Activated CD4-positive, alpha-beta T cell treated with anti-CD3 and anti-CD28 coated beads, Interleukin-2, amount 10 ng/mL, durations not matched to agents 24 days and 14 days (primary cell): ENCODE results near the gene PGP. TPM values are rescaled to one million over a fixed set of nuclear protein-coding genes. Genes with fewer than 3 reads are reported as not detected.
"Not testable (repeated sequence)": the region's sequence is repeated elsewhere in the genome, so short reads cannot be mapped to it uniquely, and the experiment has no call there.

Source experiments
- DNase-seq: peaks from one replicate; pipeline ENCODE4 v3.0.0; 2022
- H3K27ac Mint-ChIP-seq: one replicate; pipeline ENCODE4 v1.8.0; 2022; ENCODE audit warnings: mild to moderate bottlenecking, mixed read lengths
- H3K27me3 Mint-ChIP-seq: one replicate; pipeline ENCODE4 v1.8.0; 2022; ENCODE audit warnings: mixed read lengths
- H3K36me3 Mint-ChIP-seq: one replicate; pipeline ENCODE4 v1.8.0; 2022; ENCODE audit warnings: low read depth, mild to moderate bottlenecking, mixed read lengths
- H3K4me1 Mint-ChIP-seq: one replicate; pipeline ENCODE4 v1.8.0; 2021; ENCODE audit warnings: mixed read lengths
- H3K4me3 Mint-ChIP-seq: one replicate; pipeline ENCODE4 v1.8.0; 2022; ENCODE audit warnings: mild to moderate bottlenecking, moderate library complexity, mixed read lengths
- H3K9me3 Mint-ChIP-seq: one replicate; pipeline ENCODE4 v1.8.0; 2021; ENCODE audit warnings: mixed read lengths
- intact Hi-C: fragments of 100-400 bp; cut with micrococcal nuclease; formaldehyde crosslinking; loops from one replicate; pipeline ENCODE4 v1.15.1; 2023
- total RNA-seq: library from RNA; stranded (reverse); gene quantifications from 2 replicates; pipeline ENCODE4 v1.2.3, GENCODE V29; 2022

Gene PGP
- total RNA-seq, 1 donor from 2014 or later = 38.9 TPM

DNA sequence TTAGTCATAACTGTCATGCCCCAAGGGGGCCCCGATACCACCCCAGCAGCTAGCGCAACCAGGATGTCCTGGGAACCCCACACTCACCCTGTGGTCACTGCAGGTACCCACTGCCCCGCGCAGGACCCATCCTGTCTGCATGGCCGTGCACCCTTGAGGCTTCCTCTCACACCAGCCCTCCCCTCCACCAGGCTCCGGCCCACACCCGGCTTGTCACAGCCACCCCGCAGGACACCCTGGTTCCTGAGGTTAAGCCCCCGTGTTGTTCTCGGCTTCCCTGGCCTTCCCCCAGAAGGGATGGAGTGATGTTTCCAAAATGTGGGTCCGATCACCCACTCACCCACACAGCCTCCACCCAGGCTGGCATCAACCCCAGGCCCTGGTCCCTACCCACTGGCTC is 29.1 kb upstream of the PGP start:
- intact Hi-C loops = no loop called here
- Mint-ChIP-seq H3K36me3 (peaks cover 12% of the 10 kb centered on the region), H3K4me1 (no peaks in the 10 kb centered on the region), H3K27ac (no peak overlapping the region), H3K9me3 (no peaks in the 10 kb centered on the region), H3K27me3 (no peaks in the 10 kb centered on the region), H3K4me3 (no peak overlapping the region)
- DNase-seq = no peak

DNA sequence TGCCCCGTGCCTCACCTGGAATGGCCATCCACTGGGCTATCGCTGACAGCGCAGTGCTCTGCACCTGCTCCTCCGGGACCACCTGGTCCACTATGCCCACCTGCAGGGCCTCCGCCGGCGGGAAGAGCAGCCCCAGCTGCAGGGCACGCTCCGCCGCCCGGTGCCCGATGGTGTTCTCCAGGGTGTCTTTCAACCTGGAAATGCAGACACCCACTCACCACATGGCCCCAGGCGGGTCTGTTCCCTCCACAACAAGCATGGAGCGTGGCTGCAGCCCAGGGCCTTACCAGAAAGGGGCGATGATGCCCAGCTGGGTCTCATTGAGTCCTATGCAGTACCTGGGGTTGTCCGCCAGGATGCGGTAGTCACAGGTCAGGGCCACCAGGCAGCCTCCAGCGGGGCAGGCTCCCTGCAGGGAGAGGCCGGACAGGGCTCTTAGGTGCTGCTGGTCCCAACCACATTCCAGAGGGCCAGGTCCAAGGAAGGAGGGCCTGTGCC is 28.4 kb upstream of the PGP start:
- intact Hi-C loops = no loop called here
- H3K27me3 Mint-ChIP-seq = no peaks in the 10 kb centered on the region
- H3K4me3 Mint-ChIP-seq = no peak overlapping the region
- peaks cover 12% of the 10 kb centered on the region for H3K36me3 Mint-ChIP-seq
- DNase-seq = no peak
- no peaks in the 10 kb centered on the region for H3K9me3 Mint-ChIP-seq
- no peak overlapping the region for H3K27ac Mint-ChIP-seq
- H3K4me1 Mint-ChIP-seq = no peaks in the 10 kb centered on the region

DNA sequence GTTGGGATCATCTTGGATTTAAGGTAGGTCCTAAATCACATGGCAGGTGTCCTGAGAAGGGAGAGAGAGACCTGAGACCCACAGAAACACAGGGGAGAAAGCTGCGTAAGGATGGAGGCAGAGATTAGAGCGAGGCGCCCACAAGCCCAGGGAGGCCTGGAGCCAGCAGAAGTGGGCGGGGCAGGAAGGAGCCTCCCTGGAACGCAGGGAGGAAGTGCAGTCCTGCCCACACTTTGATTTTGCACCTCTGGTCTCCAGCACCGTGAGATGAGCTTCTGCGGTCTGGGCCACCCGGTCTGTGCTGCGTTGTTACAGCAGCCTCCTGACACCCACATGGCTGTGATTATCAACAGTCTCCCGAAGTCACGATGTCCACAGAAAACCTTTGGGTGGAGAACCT is 28.0 kb upstream of the PGP start:
- no peak overlapping the region for H3K4me3 Mint-ChIP-seq
- peak overlapping the region; percentile 6 for H3K27ac Mint-ChIP-seq
- H3K9me3 Mint-ChIP-seq = no peaks in the 10 kb centered on the region
- no peaks in the 10 kb centered on the region for H3K4me1 Mint-ChIP-seq
- DNase-seq = no peak
- intact Hi-C loops = no loop called here
- H3K36me3 Mint-ChIP-seq = peaks cover 12% of the 10 kb centered on the region
- no peaks in the 10 kb centered on the region for H3K27me3 Mint-ChIP-seq

DNA sequence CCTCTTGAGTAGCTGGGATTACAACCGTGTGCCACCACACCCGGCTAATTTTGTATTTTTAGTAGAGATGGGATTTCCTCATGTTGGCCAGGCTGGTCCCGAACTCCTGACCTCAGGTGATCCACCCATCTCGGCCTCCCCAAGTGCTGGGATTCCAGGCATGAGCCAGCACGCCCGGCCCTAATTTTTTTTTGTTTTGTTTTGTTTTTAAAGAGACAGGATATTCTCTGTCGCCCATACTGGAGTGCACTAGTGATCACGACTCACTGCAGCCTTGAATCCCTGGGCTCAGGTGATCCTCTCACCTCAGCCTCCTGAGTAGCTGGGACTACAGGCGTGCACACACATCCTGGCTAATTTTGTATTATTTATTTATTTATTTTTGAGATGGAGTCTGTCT is 25.7 kb upstream of the PGP start:
- H3K4me3 Mint-ChIP-seq, H3K4me1 Mint-ChIP-seq, DNase-seq, H3K9me3 Mint-ChIP-seq, H3K27ac Mint-ChIP-seq, intact Hi-C loops, H3K27me3 Mint-ChIP-seq: not testable (repeated sequence)
- H3K36me3 Mint-ChIP-seq = peaks cover 12% of the 10 kb centered on the region

GRCh38 chr16:2238838-2239675 is 24.4 kb upstream of the PGP start:
- Mint-ChIP-seq H3K36me3 (peaks cover 14% of the 10 kb centered on the region), H3K4me1 (no peaks in the 10 kb centered on the region), H3K27me3 (no peaks in the 10 kb centered on the region), H3K27ac (no peak overlapping the region), H3K4me3 (no peak overlapping the region), H3K9me3 (no peaks in the 10 kb centered on the region)
- DNase-seq = no peak
- intact Hi-C loops = no loop called here

DNA sequence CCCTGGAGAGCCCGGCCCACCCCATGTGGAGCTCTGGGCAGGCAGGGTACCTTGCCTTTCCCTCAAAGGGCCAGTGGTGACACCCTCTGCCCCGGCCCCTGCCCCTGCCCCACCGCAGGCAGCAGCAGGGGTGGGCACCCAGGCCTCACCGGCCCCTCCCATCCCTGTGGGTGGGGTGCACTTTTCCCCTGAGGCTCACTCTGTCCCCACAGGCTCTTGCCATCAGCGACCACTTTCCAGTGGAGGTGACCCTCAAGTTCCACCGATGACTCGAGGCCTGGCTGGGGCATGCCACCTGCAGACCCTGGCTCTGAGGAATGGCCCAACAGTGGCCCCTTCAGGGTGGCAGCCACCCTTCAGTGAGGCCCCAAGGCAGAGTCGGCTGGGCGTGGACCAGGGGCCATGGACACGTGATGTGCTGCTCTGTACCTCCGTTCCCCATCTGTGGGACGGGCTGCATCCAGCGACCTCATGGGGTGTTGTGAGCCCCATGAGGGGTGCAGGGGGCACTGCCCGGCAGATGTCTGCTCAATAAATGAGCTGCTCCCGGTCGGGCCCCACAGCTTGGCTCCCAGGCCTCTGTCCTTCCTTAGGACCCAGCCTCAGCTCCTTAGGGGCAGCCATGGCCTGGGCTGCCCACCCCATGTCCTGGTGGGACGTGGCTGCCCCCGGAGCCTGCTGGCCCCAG is 23.7 kb upstream of the PGP start:
- Mint-ChIP-seq H3K36me3 (peaks cover 15% of the 10 kb centered on the region), H3K27me3 (no peaks in the 10 kb centered on the region), H3K4me1 (no peaks in the 10 kb centered on the region), H3K27ac (no peak overlapping the region), H3K4me3 (no peak overlapping the region), H3K9me3 (no peaks in the 10 kb centered on the region)
- no peak for DNase-seq
- intact Hi-C loops = no loop called here

DNA sequence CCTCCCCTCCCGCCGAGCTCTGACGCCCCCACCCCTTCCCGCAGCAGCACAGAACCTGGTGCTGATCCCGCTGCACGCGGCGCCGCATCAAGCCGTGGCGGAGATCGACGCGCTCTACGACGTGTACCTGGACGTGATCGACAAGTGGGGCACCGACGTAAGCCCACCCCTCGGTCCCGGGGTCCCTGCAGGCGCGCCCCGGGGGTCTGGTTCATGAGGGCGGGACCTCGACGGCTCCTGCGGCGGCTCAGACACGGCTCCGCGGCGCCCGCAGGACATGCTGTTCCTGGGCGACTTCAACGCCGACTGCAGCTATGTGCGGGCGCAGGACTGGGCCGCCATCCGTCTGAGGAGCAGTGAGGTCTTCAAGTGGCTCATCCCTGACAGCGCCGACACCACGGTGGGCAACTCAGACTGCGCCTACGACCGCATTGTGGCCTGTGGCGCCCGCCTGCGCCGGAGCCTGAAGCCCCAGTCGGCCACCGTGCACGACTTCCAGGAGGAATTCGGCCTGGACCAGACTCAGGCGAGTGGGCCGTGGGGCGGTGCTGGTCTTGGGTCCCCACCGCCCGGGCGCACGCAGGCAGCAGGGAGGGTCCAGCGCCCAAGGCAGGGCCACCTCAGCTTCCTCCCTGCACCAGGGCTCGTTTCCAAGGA is 23.0 kb upstream of the PGP start:
- no peak for DNase-seq
- intact Hi-C loops = no loop called here
- H3K4me1 Mint-ChIP-seq = no peaks in the 10 kb centered on the region
- no peaks in the 10 kb centered on the region for H3K9me3 Mint-ChIP-seq
- H3K36me3 Mint-ChIP-seq = peaks cover 15% of the 10 kb centered on the region
- no peak overlapping the region for H3K4me3 Mint-ChIP-seq
- no peaks in the 10 kb centered on the region for H3K27me3 Mint-ChIP-seq
- H3K27ac Mint-ChIP-seq = no peak overlapping the region

GRCh38 chr16:2237102-2237482 is 22.5 kb upstream of the PGP start:
- H3K4me1 Mint-ChIP-seq = no peaks in the 10 kb centered on the region
- H3K27me3 Mint-ChIP-seq = no peaks in the 10 kb centered on the region
- no peak for DNase-seq
- H3K9me3 Mint-ChIP-seq = no peaks in the 10 kb centered on the region
- no peak overlapping the region for H3K4me3 Mint-ChIP-seq
- H3K27ac Mint-ChIP-seq = no peak overlapping the region
- H3K36me3 Mint-ChIP-seq = peaks cover 12% of the 10 kb centered on the region
- intact Hi-C loops = no loop called here

- intact Hi-C loops = no loop called here
- Mint-ChIP-seq H3K4me1 (no peaks in the 10 kb centered on the region), H3K4me3 (no peak within 1 kb of the TSS), H3K27ac (peak within 1 kb of the TSS; percentile 25), H3K27me3 (no peaks in the 10 kb centered on the region), H3K9me3 (no peaks in the 10 kb centered on the region), H3K36me3 (peaks cover 15% of the 10 kb centered on the region)
- no peak for DNase-seq
Observed at GRCh38 chr16:2236337-2237101, 21.9 kb upstream of the PGP start, which contains the start of gene DNASE1L2. DNASE1L2 (plus strand) TSS chr16:2236444; CDS start chr16:2236817, 373 bp downstream.

DNA sequence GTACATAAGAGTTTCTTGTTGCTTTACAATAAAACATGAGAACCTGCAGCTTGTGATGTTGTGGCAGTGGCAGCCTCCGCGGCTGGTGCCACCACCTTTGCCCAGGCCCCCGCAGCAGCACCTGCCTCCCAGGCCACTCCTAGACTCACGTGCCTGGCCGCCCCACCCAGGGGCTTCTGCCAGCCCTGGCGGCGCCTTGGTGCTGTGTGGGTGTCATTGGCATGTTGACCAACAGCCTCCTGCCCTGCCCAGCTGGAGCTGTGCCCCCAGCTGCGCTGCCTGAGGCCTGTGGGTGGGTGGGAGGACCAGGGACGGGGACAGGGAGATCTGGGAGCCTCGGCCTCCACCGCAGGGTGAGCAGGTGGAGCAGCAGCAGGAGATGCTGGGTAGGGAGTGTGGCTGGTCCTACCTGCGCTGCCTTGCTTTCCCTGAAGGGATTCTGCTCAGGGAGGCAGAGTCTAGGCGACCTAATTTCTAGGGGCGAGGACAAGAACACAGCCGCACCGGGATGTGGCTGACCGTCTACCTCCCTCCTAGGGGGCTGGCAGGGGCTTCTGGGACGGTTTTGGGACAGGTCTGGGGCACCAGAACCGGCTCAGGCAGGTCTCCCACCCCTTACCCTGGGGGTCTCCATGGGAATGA is 21.2 kb upstream of the PGP start:
- H3K9me3 Mint-ChIP-seq = no peaks in the 10 kb centered on the region
- H3K4me1 Mint-ChIP-seq = no peaks in the 10 kb centered on the region
- DNase-seq = no peak
- H3K36me3 Mint-ChIP-seq = peaks cover 15% of the 10 kb centered on the region
- H3K27me3 Mint-ChIP-seq = no peaks in the 10 kb centered on the region
- intact Hi-C loops = no loop called here
- no peak overlapping the region for H3K4me3 Mint-ChIP-seq
- H3K27ac Mint-ChIP-seq = no peak overlapping the region

GRCh38 chr16:2235234-2235651 is 20.6 kb upstream of the PGP start:
- Mint-ChIP-seq H3K36me3 (peaks cover 15% of the 10 kb centered on the region), H3K4me1 (no peaks in the 10 kb centered on the region), H3K4me3 (no peak overlapping the region), H3K9me3 (no peaks in the 10 kb centered on the region), H3K27ac (peak overlapping the region; percentile 25), H3K27me3 (no peaks in the 10 kb centered on the region)
- intact Hi-C loops = no loop called here
- no peak for DNase-seq

- Mint-ChIP-seq H3K27me3 (no peaks in the 10 kb centered on the region), H3K4me1 (no peaks in the 10 kb centered on the region)
Observed at GRCh38 chr16:2234813-2235170, 20.2 kb upstream of the PGP start.

More at GRCh38 chr16:2234813-2235170, 20.2 kb upstream of the PGP start:
- Mint-ChIP-seq H3K27ac (no peak overlapping the region), H3K9me3 (no peaks in the 10 kb centered on the region), H3K4me3 (no peak overlapping the region), H3K36me3 (peaks cover 19% of the 10 kb centered on the region)
- intact Hi-C loops = no loop called here
- no peak for DNase-seq
